ENCODE measurements around the gene HMX3.
A peak's percentile ranks its signal among the peaks of the same experiment; 100 is the strongest.

The HMX3 gene

GRCh38 chr10:123119081-123119480, 16.7 kb upstream of the HMX3 start:
- TF ChIP-seq, protein P1, sequence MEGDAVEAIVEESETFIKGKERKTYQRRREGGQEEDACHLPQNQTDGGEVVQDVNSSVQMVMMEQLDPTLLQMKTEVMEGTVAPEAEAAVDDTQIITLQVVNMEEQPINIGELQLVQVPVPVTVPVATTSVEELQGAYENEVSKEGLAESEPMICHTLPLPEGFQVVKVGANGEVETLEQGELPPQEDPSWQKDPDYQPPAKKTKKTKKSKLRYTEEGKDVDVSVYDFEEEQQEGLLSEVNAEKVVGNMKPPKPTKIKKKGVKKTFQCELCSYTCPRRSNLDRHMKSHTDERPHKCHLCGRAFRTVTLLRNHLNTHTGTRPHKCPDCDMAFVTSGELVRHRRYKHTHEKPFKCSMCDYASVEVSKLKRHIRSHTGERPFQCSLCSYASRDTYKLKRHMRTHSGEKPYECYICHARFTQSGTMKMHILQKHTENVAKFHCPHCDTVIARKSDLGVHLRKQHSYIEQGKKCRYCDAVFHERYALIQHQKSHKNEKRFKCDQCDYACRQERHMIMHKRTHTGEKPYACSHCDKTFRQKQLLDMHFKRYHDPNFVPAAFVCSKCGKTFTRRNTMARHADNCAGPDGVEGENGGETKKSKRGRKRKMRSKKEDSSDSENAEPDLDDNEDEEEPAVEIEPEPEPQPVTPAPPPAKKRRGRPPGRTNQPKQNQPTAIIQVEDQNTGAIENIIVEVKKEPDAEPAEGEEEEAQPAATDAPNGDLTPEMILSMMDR (IDR thresholded peaks at IDR 0.05; ENCODE audit: low read depth, low read length): no peak
- DNase-seq (ENCODE audit: extremely low read depth, low read depth): no peak

GRCh38 chr10:123126246-123126645, 9.5 kb upstream of the HMX3 start:
- no peak for DNase-seq (ENCODE audit: extremely low read depth, low read depth)
- TF ChIP-seq, protein P1 (IDR thresholded peaks at IDR 0.05; ENCODE audit: low read depth, low read length): no peak

- no peak for DNase-seq (ENCODE audit: extremely low read depth, low read depth)
- TF ChIP-seq, protein P1 (IDR thresholded peaks at IDR 0.05; ENCODE audit: low read depth, low read length): no peak
Measured at GRCh38 chr10:123129618-123130271, 6.0 kb upstream of the HMX3 start.

DNA sequence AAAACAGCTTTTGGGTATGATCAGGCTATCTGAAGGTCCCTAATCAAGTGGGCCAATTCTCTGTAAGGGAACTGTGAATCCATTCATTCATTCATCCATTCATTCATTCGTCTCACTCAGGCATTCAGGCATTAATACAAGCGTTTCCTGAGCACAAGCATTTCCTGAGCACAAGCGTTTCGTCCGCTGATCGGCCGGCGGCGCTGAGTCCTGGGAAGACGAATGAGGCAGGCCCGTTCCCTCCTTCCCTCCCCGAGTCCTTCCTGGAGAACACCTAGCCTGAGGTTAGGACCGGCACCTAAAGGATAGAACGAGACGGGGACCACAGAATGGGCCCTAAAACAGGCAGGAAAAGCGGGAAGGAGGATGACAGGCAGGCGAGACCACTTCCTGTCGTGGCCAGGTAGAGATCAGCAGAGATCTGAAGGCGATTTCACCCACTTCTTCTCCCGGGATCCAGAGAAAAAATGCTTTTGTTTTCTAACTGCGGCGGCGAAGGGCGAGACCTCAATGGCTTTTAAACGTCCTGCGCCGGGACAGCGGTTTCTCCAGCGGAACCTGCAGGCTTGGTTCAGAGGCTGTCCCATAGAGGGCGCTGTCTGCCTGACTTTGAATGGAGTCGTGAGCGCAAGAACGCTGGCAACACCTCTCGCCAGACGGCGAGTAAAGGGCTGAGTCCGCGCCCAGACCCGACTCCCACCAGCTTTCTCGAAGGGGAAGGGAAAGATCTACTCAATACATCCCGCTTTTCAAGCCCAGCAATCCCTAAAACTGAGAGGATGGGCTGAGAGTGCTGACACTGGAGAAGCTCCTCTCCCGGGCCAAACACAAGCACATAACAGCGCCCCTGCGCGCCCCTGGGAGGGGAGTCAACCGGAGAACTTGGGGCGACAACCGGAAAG, 2.9 kb upstream of the HMX3 start:
- TF ChIP-seq, protein P1 (IDR thresholded peaks at IDR 0.05; ENCODE audit: low read depth, low read length): peak; percentile 94
- peak; percentile 51 for DNase-seq (ENCODE audit: extremely low read depth, low read depth)

DNA sequence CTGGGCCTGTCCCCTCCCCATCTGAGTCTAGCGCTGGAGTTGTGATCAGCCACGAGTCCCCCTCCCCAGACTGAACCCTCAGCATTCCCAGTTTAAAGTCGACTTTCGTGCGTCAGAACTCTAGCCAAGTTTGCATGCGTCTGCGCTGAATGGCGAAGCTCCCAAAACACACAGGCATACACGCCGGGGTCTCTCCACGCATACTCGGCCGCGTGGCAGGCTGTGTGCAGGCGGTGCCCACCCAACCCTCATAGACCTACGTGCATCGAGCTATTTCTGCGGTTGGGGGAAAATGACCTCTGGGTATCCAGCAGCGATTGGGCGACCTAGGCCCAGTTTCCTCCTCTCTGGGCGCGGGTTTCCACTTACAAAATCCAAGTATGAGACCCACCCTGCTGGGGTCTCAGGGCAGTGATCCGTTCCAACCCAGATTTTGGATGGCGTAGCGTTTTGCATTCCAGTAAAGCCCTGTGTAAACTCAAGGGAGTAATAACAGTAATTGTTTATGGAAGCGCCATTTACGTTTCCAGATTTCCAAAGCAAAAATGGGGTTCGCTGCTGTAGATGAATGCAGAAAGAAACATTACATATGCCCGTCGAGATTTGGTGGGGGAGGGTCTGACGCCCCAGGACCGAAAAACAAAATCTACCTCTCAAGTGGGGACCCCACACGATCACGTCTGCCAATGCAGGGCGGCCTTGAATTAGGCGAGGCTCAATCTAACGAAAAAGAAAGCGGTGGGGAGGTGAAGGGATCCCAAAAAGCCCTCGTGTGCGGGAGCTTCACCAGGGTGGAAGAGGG, 2.0 kb upstream of the HMX3 start:
- DNase-seq (ENCODE audit: extremely low read depth, low read depth): no peak
- TF ChIP-seq, protein P1 (IDR thresholded peaks at IDR 0.05; ENCODE audit: low read depth, low read length): no peak

DNA sequence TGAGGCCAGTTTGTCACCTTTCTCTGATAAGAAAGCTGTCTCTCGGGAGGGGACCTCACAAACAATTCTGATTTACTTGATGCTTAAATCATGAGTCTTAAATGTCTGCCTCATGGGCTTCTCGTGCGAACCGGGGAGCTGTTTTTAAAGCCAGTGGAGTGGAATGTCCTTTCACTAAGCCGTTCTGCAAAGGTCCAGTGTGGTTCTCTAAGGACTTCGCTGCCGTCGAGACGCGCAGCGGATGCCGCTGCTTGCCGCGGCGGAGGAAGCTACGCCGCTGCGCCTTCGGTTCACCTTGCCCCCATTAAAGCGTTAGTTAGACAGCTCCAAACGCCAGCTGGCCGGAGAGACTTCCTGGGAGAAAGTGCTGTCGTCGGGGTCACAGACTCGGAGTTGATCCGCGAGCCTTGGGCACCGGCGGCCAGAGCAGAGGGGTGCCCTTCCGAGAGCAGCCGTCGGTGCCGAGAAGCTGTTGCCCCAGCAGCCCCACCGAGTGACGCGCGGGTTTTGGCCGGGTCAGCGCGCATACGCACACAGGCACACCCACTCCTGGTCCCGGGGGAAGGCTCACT, 1.3 kb upstream of the HMX3 start:
- no peak for DNase-seq (ENCODE audit: extremely low read depth, low read depth)

More for the DNA sequence above, 1.3 kb upstream of the HMX3 start:
- TF ChIP-seq, protein P1 (IDR thresholded peaks at IDR 0.05; ENCODE audit: low read depth, low read length): no peak

Data from AG09319 (cell line).